Measurements from ENCODE around the gene POLD3.

The POLD3 gene

GRCh38 chr11:74592441-74593362 lies at the start of gene POLD3:
POLD3 (plus strand) TSS chr11:74592582; CDS start chr11:74592659, 77 bp downstream.
- peak; percentile 89 to 93 for DNase-seq (ENCODE audit: low read depth in 2 of 2)

- DNase-seq (ENCODE audit: low read depth in 2 of 2) = no peak
These were observed 48.4 kb upstream of the POLD3 start for GRCh38 chr11:74543991-74544390.

- DNase-seq (ENCODE audit: low read depth in 2 of 2) = no peak
These were observed 45.6 kb upstream of the POLD3 start for GRCh38 chr11:74546752-74547151.

- no peak for DNase-seq (ENCODE audit: low read depth in 2 of 2)
These were observed 41.2 kb upstream of the POLD3 start for GRCh38 chr11:74550991-74551753.

DNA sequence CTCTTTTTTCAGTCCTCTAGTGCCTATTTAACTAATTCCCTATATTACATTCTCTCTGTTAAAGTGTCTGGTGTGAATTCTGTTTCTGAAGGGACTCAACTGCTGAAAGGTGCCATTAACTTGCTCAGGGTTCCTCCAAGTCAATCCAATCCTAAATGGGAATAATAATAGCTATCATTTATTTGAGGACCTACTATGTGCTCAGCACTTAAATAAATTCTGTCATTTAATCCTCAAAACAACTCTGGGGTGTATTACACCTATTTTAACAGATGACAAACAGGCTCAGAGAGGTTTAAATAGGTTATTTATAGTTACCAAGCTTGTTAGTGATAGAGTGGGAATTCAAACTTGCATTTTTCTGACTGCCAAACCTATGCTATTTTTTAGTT lies 40.6 kb upstream of the POLD3 start:
- DNase-seq (ENCODE audit: low read depth in 2 of 2) = no peak

- DNase-seq (ENCODE audit: low read depth in 2 of 2) = no peak
These were observed 34.9 kb upstream of the POLD3 start for GRCh38 chr11:74557526-74557925.

DNA sequence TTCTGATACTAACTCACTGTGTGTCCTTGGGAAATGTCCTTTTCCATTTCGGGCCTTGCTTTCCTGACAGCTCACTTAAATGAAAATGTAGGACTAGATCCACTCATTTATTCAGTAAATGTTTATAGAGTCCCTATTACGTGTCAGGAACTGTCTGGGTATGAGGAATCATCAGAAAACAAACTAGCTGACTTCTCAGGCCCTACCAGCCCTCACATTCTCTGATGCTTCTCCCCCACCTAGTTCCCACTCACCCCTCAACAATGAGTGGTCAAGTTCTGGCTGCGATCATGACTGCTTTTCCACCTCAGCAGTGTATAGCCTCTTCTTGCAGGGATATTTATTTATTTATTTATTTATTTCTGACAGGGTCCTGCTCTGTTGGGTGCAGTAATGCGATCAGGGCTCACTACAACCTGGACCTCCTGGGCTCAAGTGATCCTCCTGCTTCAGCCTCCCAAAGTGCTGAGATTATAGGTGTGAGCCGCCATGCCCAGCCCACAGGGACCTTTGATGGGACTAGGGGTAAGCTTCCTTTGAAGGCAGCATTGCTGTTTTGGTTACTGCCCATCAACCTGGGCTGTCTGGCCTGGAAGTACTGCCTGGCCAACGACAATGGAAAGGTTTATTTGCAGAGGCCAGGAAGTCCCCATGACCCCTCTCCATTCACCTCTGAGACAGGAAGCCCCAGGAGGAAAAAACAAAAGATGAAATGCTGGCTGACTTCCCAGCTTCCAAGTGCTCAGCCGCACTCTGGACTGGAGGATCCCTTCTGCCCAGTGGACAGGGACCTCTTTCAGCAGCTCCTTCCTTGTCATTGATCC lies 33.1 kb upstream of the POLD3 start:
- no peak for DNase-seq (ENCODE audit: low read depth in 2 of 2)

- DNase-seq (ENCODE audit: low read depth in 2 of 2) = no peak
These were observed 32.5 kb upstream of the POLD3 start for GRCh38 chr11:74559934-74560309.

- no peak for DNase-seq (ENCODE audit: low read depth in 2 of 2)
These were observed 26.0 kb upstream of the POLD3 start for GRCh38 chr11:74566146-74566960.

DNA sequence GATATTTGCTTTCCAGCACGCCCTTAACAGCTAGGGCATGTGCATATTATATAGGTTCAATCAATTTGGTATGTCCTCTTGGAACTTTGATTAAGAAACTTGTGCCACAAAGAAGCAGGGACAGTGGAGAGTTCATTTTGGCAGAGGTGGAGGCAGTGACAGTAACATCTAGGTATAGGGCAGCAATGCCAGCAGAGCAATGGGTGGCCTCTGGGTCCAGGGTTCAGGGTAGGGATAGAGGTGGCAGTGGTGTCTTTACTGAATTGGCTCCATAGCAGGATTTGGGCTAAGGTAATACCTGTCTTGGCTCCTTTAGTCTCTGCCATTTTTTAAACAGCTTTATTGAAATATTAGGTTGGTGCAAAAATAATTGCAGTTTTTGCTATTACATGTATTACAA lies 24.4 kb upstream of the POLD3 start:
- no peak for DNase-seq (ENCODE audit: low read depth in 2 of 2)

GRCh38 chr11:74570266-74571061 lies 21.9 kb upstream of the POLD3 start:
- no peak for DNase-seq (ENCODE audit: low read depth in 2 of 2)

GRCh38 chr11:74571062-74571399 lies 21.4 kb upstream of the POLD3 start:
- DNase-seq (ENCODE audit: low read depth in 2 of 2) = no peak

GRCh38 chr11:74572349-74572748 lies 20.0 kb upstream of the POLD3 start:
- no peak for DNase-seq (ENCODE audit: low read depth in 2 of 2)

DNA sequence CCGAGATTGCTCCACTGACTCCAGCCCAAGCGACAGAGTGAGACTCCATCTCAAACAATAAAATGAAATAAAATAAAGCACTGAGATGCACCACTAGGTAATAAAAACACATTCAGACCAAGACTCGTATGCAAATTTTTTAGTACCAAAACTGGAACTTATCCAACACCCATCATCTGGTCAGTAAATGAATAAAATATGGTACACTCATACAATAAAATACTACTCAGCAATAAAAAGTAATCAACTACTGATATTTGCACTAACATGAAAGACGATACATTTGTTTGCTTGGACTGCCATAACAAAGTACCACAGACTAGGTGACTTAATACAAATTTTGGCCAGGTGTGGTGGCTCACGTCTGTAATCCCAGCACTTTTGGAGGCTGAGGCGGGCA lies 17.8 kb upstream of the POLD3 start:
- DNase-seq (ENCODE audit: low read depth in 2 of 2) = no peak

DNA sequence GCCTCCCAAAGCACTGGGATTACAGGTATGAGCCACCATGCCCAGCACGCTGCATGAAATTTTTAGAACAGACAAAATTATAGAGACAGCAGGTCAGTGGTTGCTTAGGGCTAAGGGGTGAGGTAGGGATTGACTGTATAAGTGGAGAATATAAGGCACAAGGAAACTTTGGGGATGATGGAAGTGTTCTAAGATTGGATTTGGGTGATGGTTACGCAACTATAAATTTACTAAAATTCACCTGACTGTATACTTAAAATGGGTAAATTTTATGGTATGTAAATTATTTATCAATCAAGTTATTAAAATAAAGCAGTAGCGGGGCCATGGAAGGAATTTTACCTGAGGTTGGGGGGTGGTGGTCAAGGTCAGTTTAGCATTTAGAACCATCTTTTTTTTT lies 16.4 kb upstream of the POLD3 start:
- no peak for DNase-seq (ENCODE audit: low read depth in 2 of 2)

DNA sequence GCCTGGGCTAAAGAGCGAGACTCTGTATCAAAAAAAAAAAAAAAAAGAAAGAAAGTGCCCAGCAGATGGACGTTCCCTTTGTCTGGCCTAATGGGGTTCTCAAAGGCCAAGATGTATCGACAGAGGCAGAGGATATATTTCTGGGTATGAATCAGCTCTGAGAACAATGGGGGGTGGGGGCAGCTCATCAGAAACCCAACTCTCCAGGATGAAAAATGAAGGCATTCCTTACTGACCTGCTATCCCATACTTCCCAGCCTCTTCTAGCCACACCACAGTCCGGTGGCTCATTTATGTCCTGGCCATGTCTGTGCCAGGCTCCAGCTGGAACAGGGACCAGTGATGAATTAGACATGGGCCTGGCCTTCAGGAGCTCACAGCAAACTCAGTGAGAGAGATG lies 15.2 kb upstream of the POLD3 start:
- DNase-seq (ENCODE audit: low read depth in 2 of 2) = no peak

DNA sequence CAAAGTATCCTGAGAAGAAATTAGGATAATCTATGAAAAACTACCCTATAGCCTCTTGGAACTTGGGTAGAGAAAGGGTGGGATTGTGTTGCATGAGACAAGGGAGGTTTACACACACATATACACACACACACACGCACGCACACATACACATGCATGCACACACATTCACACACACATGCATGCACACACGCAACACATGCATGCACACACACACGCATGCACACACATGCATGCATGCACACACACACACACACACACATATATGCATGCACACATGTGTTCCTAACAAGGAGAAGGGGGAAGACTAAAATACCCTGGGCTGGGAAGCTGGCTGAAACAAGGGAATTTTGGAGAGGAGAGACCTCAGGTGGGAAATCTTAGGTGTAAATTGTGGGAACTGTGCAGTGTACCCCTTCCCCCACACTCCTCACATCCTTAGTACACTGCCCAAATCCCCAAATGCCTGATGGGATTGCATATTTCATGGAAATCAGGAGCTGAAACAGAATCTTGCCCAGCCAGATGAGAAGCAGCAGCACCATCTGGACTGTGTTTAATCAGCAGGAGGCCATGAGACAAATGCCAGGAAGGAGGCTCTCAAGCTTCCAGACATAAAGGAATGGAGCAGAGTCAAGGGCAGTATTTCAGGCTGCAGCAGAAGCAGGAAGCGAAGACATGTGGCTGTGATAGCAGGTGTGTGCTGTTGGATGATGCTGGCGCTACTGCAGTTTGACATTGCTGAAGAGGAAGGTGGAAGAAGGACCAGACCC lies 14.6 kb upstream of the POLD3 start:
- no peak for DNase-seq (ENCODE audit: low read depth in 2 of 2)

- DNase-seq (ENCODE audit: low read depth in 2 of 2) = no peak
These were observed 12.7 kb upstream of the POLD3 start for GRCh38 chr11:74579577-74580270.

GRCh38 chr11:74581954-74582547 lies 10.3 kb upstream of the POLD3 start:
- DNase-seq (ENCODE audit: low read depth in 2 of 2) = no peak
